ENCODE measurements around the gene CELF5.
A peak's percentile ranks its signal among the peaks of the same experiment; 100 is the strongest.

CELF5 gene

DNA sequence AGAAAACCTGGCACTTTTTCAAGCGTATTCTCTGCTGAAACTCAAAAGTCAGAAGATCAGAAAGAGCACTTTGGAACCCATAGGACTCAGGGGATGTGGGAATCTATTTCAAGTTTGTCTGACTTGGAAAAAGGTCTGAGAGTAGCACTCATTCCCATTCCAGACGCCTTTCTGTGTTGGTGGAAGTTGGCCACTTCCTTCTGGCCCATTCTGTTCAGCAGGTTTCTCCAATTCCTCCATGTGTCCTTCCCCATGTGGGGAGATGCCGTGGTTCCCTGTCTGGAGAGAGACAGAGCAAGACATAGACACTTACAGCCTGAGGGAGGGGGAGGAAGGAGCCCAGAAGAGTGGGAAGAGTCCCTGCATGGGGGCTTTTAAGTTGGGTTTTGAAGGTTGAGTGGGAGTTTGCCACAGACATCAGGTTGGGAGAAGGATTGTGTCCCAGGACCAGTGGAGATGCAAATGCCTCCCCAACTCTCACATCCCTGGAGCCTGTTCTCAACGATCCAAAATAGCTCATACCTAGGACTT lies 48.0 kb downstream of the CELF5 start:
- TF ChIP-seq YY1 (IDR thresholded peaks at IDR 0.05; ENCODE audit: low read depth) (no peak), NFIC (IDR thresholded peaks at IDR 0.05) (no peak), FOXM1 (IDR thresholded peaks at IDR 0.05; ENCODE audit: borderline replicate concordance, low read depth) (no peak), CREB1 (IDR thresholded peaks at IDR 0.05; ENCODE audit: low read depth) (no peak), EP300 (IDR thresholded peaks at IDR 0.05; ENCODE audit: borderline replicate concordance) (no peak), TEAD4 (IDR thresholded peaks at IDR 0.05) (no peak), TAF1 (IDR thresholded peaks at IDR 0.05; ENCODE audit: low read depth) (no peak), CEBPB (IDR thresholded peaks at IDR 0.05) (no peak), RAD21 (IDR thresholded peaks at IDR 0.05; ENCODE audit: low read depth) (no peak)
- TF ChIP-seq, protein P1, sequence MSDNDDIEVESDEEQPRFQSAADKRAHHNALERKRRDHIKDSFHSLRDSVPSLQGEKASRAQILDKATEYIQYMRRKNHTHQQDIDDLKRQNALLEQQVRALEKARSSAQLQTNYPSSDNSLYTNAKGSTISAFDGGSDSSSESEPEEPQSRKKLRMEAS (IDR thresholded peaks at IDR 0.05) = no peak
- TF ChIP-seq, protein P2, sequence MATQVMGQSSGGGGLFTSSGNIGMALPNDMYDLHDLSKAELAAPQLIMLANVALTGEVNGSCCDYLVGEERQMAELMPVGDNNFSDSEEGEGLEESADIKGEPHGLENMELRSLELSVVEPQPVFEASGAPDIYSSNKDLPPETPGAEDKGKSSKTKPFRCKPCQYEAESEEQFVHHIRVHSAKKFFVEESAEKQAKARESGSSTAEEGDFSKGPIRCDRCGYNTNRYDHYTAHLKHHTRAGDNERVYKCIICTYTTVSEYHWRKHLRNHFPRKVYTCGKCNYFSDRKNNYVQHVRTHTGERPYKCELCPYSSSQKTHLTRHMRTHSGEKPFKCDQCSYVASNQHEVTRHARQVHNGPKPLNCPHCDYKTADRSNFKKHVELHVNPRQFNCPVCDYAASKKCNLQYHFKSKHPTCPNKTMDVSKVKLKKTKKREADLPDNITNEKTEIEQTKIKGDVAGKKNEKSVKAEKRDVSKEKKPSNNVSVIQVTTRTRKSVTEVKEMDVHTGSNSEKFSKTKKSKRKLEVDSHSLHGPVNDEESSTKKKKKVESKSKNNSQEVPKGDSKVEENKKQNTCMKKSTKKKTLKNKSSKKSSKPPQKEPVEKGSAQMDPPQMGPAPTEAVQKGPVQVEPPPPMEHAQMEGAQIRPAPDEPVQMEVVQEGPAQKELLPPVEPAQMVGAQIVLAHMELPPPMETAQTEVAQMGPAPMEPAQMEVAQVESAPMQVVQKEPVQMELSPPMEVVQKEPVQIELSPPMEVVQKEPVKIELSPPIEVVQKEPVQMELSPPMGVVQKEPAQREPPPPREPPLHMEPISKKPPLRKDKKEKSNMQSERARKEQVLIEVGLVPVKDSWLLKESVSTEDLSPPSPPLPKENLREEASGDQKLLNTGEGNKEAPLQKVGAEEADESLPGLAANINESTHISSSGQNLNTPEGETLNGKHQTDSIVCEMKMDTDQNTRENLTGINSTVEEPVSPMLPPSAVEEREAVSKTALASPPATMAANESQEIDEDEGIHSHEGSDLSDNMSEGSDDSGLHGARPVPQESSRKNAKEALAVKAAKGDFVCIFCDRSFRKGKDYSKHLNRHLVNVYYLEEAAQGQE (IDR thresholded peaks at IDR 0.05; ENCODE audit: low read depth) = no peak
- TF ChIP-seq, protein P3, sequence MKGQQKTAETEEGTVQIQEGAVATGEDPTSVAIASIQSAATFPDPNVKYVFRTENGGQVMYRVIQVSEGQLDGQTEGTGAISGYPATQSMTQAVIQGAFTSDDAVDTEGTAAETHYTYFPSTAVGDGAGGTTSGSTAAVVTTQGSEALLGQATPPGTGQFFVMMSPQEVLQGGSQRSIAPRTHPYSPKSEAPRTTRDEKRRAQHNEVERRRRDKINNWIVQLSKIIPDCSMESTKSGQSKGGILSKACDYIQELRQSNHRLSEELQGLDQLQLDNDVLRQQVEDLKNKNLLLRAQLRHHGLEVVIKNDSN (IDR thresholded peaks at IDR 0.05) = no peak

DNA sequence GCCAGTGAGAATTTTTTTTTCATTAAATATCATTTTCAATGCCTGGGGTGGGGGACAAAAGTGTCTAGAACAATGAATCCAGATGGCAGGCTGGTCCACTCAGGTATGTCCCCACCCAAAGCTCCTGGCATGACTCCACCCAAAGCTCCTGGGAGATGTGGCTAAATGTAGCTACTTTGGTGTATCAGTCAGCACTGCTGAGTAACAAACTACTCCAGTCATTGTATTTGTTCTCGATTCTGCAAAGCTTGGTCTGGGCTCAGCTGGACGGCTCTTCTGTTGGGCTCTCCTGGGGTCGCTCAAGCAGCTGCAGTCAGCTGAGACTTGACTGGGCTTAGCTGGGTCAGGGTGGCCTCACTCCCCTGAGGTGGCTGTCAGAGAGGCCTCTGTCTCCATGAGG lies 48.5 kb downstream of the CELF5 start:
- TF ChIP-seq EP300 (IDR thresholded peaks at IDR 0.05; ENCODE audit: borderline replicate concordance) (no peak), FOXM1 (IDR thresholded peaks at IDR 0.05; ENCODE audit: borderline replicate concordance, low read depth) (no peak), YY1 (IDR thresholded peaks at IDR 0.05; ENCODE audit: low read depth) (no peak)

DNA sequence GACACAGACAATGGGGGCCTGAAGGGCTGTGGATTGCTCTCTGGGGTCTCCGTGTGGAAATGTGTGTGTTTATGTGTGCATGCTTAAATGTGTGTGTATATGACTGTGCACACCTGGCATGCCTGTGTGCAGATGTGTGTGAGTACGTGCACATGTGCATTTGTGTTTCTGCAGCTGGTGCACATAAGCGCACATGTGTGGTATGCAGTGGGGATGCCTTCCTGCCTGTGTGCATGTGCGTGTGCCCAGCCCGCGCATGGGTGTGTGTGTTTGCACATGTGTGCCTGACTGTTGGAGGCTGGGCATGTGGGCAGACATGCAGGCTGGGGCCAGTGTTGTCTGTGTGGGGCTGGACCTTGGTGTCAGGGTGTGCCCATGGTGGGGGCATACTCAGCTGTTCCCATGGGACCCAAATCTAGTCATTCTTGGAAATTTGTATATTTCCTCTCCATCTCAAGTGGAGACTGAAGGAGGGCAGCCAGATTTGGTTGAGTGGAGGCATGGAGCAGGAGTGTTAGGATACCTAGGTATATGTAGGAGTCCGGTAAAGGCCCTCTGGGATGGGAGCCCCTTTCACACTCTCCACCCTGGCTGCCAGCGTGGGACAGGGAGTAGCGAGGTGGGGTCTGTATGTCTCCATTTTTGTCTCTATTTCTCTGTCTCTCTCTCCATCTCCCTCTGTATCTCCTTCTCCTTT lies 49.9 kb downstream of the CELF5 start:
- TF ChIP-seq NFIC (IDR thresholded peaks at IDR 0.05) (no peak), ZBTB7A (IDR thresholded peaks at IDR 0.05; ENCODE audit: low read depth) (no peak), TAF1 (IDR thresholded peaks at IDR 0.05; ENCODE audit: low read depth) (no peak), FOXM1 (IDR thresholded peaks at IDR 0.05; ENCODE audit: borderline replicate concordance, low read depth) (no peak), CEBPB (IDR thresholded peaks at IDR 0.05) (no peak), YY1 (IDR thresholded peaks at IDR 0.05; ENCODE audit: low read depth) (no peak), CREB1 (IDR thresholded peaks at IDR 0.05; ENCODE audit: low read depth) (no peak)
- TF ChIP-seq, protein P1 (IDR thresholded peaks at IDR 0.05) = no peak

DNA sequence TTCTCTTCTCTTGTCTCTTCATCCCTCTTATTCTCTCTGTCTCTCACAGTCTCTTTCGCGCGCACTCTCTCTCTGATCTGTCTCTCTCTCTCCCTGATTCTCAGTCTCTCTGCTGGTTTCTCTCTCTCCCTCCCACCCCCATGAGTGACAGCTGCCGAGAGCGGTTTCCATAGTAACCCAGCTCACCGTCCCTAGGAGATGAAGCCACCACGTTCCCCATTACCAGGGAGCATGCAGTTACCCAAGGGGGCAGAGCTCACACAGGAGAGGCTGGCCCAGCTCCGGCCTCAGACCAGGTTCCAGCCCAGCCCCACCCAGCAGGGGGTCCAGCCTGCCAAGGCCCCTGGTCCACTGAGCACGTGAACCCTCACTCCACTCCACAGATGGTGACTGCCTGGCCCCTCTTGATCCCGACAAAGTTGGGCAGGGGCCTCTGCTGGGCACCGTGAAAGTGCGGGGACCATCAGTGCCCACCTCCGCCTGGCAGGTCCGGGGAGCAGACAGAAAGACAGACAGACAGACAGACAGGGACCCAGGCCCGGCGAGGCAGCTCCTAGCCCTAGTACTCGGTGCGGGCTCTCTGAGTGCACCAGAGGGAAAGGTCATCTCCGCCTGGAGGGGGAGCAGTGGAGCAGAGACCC lies 50.6 kb downstream of the CELF5 start:
- TF ChIP-seq NFIC (IDR thresholded peaks at IDR 0.05) = no peak
- TF ChIP-seq, protein P3 (IDR thresholded peaks at IDR 0.05) = no peak
- no peak for TF ChIP-seq CREB1 (IDR thresholded peaks at IDR 0.05; ENCODE audit: low read depth)
- no peak for TF ChIP-seq YY1 (IDR thresholded peaks at IDR 0.05; ENCODE audit: low read depth)
- TF ChIP-seq ZBTB7A (IDR thresholded peaks at IDR 0.05; ENCODE audit: low read depth) = peak; percentile 83; the same call in 1 of the 2 replicates
- peak; percentile 30; the same call in 1 of the 2 replicates for TF ChIP-seq RAD21 (IDR thresholded peaks at IDR 0.05; ENCODE audit: low read depth)

DNA sequence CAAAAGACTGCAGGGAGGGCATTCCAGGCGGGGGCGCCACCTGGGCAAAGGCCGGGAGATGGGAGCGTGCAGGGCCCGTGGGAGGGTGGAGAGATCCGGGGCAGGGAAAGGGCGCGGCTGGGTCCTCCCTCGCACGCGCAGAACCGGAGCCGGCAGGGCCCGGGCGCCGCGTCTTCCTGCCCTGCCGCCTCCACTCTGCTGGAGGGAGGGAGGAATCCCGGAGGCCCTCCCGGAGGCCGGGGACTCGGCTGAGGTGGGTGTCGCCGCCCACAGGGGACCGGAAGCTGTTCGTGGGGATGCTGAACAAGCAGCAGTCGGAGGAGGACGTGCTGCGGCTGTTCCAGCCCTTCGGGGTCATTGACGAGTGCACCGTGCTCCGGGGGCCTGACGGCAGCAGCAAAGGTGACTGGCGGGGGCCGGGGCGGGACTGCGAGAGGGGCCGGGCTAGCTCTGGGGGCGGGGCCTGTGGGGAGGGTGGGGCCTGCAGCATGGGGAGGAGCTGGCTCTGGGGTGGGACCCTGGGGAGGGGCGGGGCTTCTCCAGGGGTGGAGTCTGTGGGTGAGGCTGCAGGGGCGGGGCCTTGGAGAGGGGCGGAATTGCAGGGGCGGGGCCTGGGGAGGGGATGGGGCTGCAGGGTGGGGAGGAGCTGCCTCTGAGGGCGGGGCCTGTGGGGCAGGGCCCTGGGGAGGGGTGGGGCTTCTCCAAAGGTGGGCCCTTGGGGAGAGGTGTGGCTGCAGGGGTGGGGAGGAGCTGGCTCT lies 51.3 kb downstream of the CELF5 start:
- TF ChIP-seq EGR1 (IDR thresholded peaks at IDR 0.05) (0 out of 2 replicates have a peak, but pooled peaks have one; percentile 33), EP300 (IDR thresholded peaks at IDR 0.05; ENCODE audit: borderline replicate concordance) (no peak), YY1 (IDR thresholded peaks at IDR 0.05; ENCODE audit: low read depth) (no peak), CEBPB (IDR thresholded peaks at IDR 0.05) (no peak), CREB1 (IDR thresholded peaks at IDR 0.05; ENCODE audit: low read depth) (no peak), TEAD4 (IDR thresholded peaks at IDR 0.05) (peak; percentile 42), FOXM1 (IDR thresholded peaks at IDR 0.05; ENCODE audit: borderline replicate concordance, low read depth) (no peak), RAD21 (IDR thresholded peaks at IDR 0.05; ENCODE audit: low read depth) (no peak), NFIC (IDR thresholded peaks at IDR 0.05) (no peak), ZBTB7A (IDR thresholded peaks at IDR 0.05; ENCODE audit: low read depth) (no peak), TAF1 (IDR thresholded peaks at IDR 0.05; ENCODE audit: low read depth) (peak; percentile 53; the same call in 1 of the 2 replicates), TCF12 (IDR thresholded peaks at IDR 0.05; ENCODE audit: low read depth) (no peak)
- TF ChIP-seq, protein P1 (IDR thresholded peaks at IDR 0.05) = peak; percentile 58
- TF ChIP-seq, protein P3 (IDR thresholded peaks at IDR 0.05) = no peak
- TF ChIP-seq, protein P2 (IDR thresholded peaks at IDR 0.05; ENCODE audit: low read depth) = no peak

All from Ishikawa (cell line).